Psoas muscle (tissue), 8 donors: ENCODE measurements around the gene KCNJ1. TPM values are rescaled to one million over a fixed set of nuclear protein-coding genes. Genes with fewer than 3 reads are reported as not detected.

Experiments used
- ATAC-seq, 4 donors: fragments of 200-7000 bp; cut with Tn5 transposase; one replicate each; pipeline ENCODE4 v1.9.1; 2020; ENCODE audit warnings: moderate library complexity in 3 of 4, mild to moderate bottlenecking in 2 of 4
- DNase-seq, 2 donors: peaks; one replicate each; pipeline ENCODE4 v3.0.0-alpha.2; 2020
- H3K27ac ChIP-seq: fragments of 200-600 bp; one replicate; pipeline ENCODE4 v1.8.0; 2022
- H3K27me3 ChIP-seq, 3 donors: fragments of 200-600 bp in 1 of 3; one replicate each; pipeline versions ENCODE4 v1.6.1 to v1.8.0; 2013 to 2022; ENCODE audit warnings: low read length in 2 of 3, mild to moderate bottlenecking in 2 of 3, moderate library complexity in 1 of 3; ENCODE audit not compliant: insufficient read depth in 3 of 3
- H3K36me3 ChIP-seq, 2 donors: fragments of 200-600 bp in 1 of 2; one replicate each; pipeline versions ENCODE4 v1.6.1 to v1.8.0; 2013 to 2022; ENCODE audit warnings: low read depth in 1 of 2, mild to moderate bottlenecking in 1 of 2, moderate library complexity in 1 of 2; ENCODE audit not compliant: insufficient read depth in 1 of 2
- H3K4me1 ChIP-seq: fragments of 200-600 bp; one replicate; pipeline ENCODE4 v1.8.0; 2022
- H3K4me3 ChIP-seq: fragments of 200-600 bp; one replicate; pipeline ENCODE4 v1.8.0; 2022; ENCODE audit warnings: mild to moderate bottlenecking
- H3K9me3 ChIP-seq: fragments of 200-600 bp; one replicate; pipeline ENCODE4 v1.8.0; 2022
- CTCF ChIP-seq: fragments of 200-600 bp; IDR thresholded peaks from one replicate; pipeline ENCODE4 v1.8.0; 2022; ENCODE audit warnings: antibody characterized with exemption
- WGBS, 3 donors: extraction: QIAGEN DNeasy Blood & Tissue Kit; methylation state at CpG; one replicate each; pipeline versions ENCODE4 v1.1.6 to v1.1.7; 2013; 5-methylcytosine and 5-hydroxymethylcytosine counted together
- intact Hi-C, 2 donors: fragments of 100-400 bp; cut with DNase I; formaldehyde crosslinking; loops; one replicate each; pipeline versions ENCODE4 v1.11.0 to v1.14.2; 2022
- polyA plus RNA-seq, 3 donors: library from polyadenylated mRNA; stranded (reverse); fragments of 200-250 nt; gene quantifications; one replicate each; pipeline ENCODE4 v1.2.3, GENCODE V29; 2013
- total RNA-seq, 4 donors: library from RNA; stranded (reverse); fragmentation: NEBNext Ultra II Directional in 2 of 4; extraction: Animal tissue kit (Norgen Biotek cat#: 25700) in 2 of 4; gene quantifications; one replicate each; pipeline versions ENCODE4 v1.2.1 to v1.2.4, GENCODE V29; 2021 to 2023
- donor health status: healthy with polysubstance abuse.
- donor health status: DM: no; HTN: no; CAD: no; lungs with moderate emphysema.
- donor health status: Bipolar disorder and iron deficiency.
- donor health status: healthy.
- donor health status: DM: yes; HTN: yes; CAD: no.
- donor health status: DM: no; HTN: no; CAD: no.
- donor health status: DM: no; HTN: no; CAD: no.
- donor health status: DM: yes; HTN: yes; CAD: no.

Gene KCNJ1
- total and polyA plus RNA-seq, 7 donors, result not detected

- Histone ChIP-seq H3K9me3 (no peaks in the 10 kb centered on the region), H3K27ac (no peak overlapping the region), H3K4me1 (no peaks in the 10 kb centered on the region), H3K36me3 (no peaks in the 10 kb centered on the region), H3K4me3 (peak overlapping the region; percentile 34), H3K27me3 (peaks cover 0 to 7% (median 0%) of the 10 kb centered on the region in 3 donors)
- ATAC-seq (no peak), DNase-seq (no peak)
- no peak for TF ChIP-seq CTCF
- WGBS, 3 donors, result 25 to 31% (median 28%) methylated on average over 52 to 68 of the region's 68 CpGs
- intact Hi-C loops, result loop anchor here (5.0 to 10.0 kb wide), 3 partner anchors 52 to 530 kb away; no protein-coding TSS in a partner anchor
Measured at GRCh38 chr11:128824191-128825049, 42.7 kb downstream of the KCNJ1 start.

GRCh38 chr11:128823753-128824152 lies 43.3 kb downstream of the KCNJ1 start:
- no peak for ATAC-seq
- Histone ChIP-seq H3K9me3 (no peaks in the 10 kb centered on the region), H3K4me3 (no peak overlapping the region), H3K27ac (no peak overlapping the region), H3K36me3 (no peaks in the 10 kb centered on the region), H3K4me1 (no peaks in the 10 kb centered on the region), H3K27me3 (peaks cover 0 to 7% (median 0%) of the 10 kb centered on the region in 3 donors)
- WGBS, 3 donors, result 88 to 90% (median 89%) methylated on average over 11 of the region's 11 CpGs
- TF ChIP-seq CTCF, result no peak
- no peak for DNase-seq
- intact Hi-C loops, result loop anchor here in 1 of 2 donors (10.0 kb wide), 1 partner anchor 529 kb away; no protein-coding TSS in a partner anchor

- 53 to 68% (median 62%) methylated on average over 2 of the region's 2 CpGs for WGBS, 3 donors
- Histone ChIP-seq H3K4me3 (no peak overlapping the region), H3K9me3 (no peaks in the 10 kb centered on the region), H3K4me1 (no peaks in the 10 kb centered on the region), H3K27me3 (peaks cover 0 to 7% (median 0%) of the 10 kb centered on the region in 3 donors), H3K36me3 (no peaks in the 10 kb centered on the region), H3K27ac (no peak overlapping the region)
- no peak for ATAC-seq
- intact Hi-C loops, result loop anchor here in 1 of 2 donors (10.0 kb wide), 1 partner anchor 527 kb away; no protein-coding TSS in a partner anchor
- DNase-seq, result no peak
- no peak for TF ChIP-seq CTCF
Measured at GRCh38 chr11:128822130-128822529, 45.0 kb downstream of the KCNJ1 start.

- ATAC-seq, result no peak
- Histone ChIP-seq H3K36me3 (no peaks in the 10 kb centered on the region), H3K27me3 (peaks cover 0 to 7% (median 0%) of the 10 kb centered on the region in 3 donors), H3K4me3 (no peak overlapping the region), H3K9me3 (no peaks in the 10 kb centered on the region), H3K27ac (no peak overlapping the region), H3K4me1 (no peaks in the 10 kb centered on the region)
- WGBS, 3 donors, result 42 to 54% (median 46%) methylated on average over 4 of the region's 4 CpGs
- intact Hi-C loops, result loop anchor here in 1 of 2 donors (10.0 kb wide), 1 partner anchor 527 kb away; no protein-coding TSS in a partner anchor
- no peak for DNase-seq
- no peak for TF ChIP-seq CTCF
Measured at GRCh38 chr11:128821556-128821955, 45.5 kb downstream of the KCNJ1 start.
